ENCODE results near the gene CSDE1. TPM values are rescaled to one million over a fixed set of nuclear protein-coding genes. Genes with fewer than 3 reads are reported as not detected.
A peak's percentile ranks its signal among the peaks of the same experiment; 100 is the strongest.

The CSDE1 gene
- total RNA-seq, 4 donors from 2014 or later: 879 to 1,224 (median 1,011) TPM

GRCh38 chr1:114716304-114717170, 41.2 kb downstream of the CSDE1 start, which contains the start of gene NRAS:
Gene NRAS, minus strand, starts transcription at chr1:114716771. Its CDS starts 611 bp downstream, at chr1:114716160.
- TF ChIP-seq CTCF (IDR thresholded peaks at IDR 0.05): no peak
- peak; percentile 96 for ATAC-seq (ENCODE audit: low FRiP score)
- peak; percentile 86 for DNase-seq (ENCODE audit: low spot score)

- DNase-seq (ENCODE audit: low spot score): no peak
- TF ChIP-seq CTCF (IDR thresholded peaks at IDR 0.05): no peak
- ATAC-seq (ENCODE audit: low FRiP score): peak; percentile 3
Observed at GRCh38 chr1:114715952-114716303, 41.9 kb downstream of the CSDE1 start.

- ATAC-seq (ENCODE audit: low FRiP score) (no peak), DNase-seq (ENCODE audit: low spot score) (no peak)
- no peak for TF ChIP-seq CTCF (IDR thresholded peaks at IDR 0.05)
Observed at GRCh38 chr1:114712977-114713376, 44.8 kb downstream of the CSDE1 start.

GRCh38 chr1:114710360-114710759, 47.4 kb downstream of the CSDE1 start:
- no peak for TF ChIP-seq CTCF (IDR thresholded peaks at IDR 0.05)
- DNase-seq (ENCODE audit: low spot score): no peak
- no peak for ATAC-seq (ENCODE audit: low FRiP score)

- ATAC-seq (ENCODE audit: low FRiP score) (no peak), DNase-seq (ENCODE audit: low spot score) (no peak)
- TF ChIP-seq CTCF (IDR thresholded peaks at IDR 0.05): no peak
Observed at GRCh38 chr1:114707604-114708003, 50.2 kb downstream of the CSDE1 start.

- ATAC-seq (ENCODE audit: low FRiP score) (no peak), DNase-seq (ENCODE audit: low spot score) (no peak)
- no peak for TF ChIP-seq CTCF (IDR thresholded peaks at IDR 0.05)
Observed at GRCh38 chr1:114703242-114703641, 54.5 kb downstream of the CSDE1 start.

GRCh38 chr1:114702737-114703136, 55.0 kb downstream of the CSDE1 start:
- no peak for ATAC-seq (ENCODE audit: low FRiP score)
- no peak for TF ChIP-seq CTCF (IDR thresholded peaks at IDR 0.05)
- DNase-seq (ENCODE audit: low spot score): no peak

All from omental fat pad (tissue), 4 donors.